NCI-H1417 treated with DMSO at 0.1 percent for 48 hours (cell line): ENCODE data around the gene PPAN.

Experiments used
- DNase-seq: peaks from one replicate; lab custom pipeline; 2025; lab: John Stamatoyannopoulos, UW

PPAN gene

GRCh38 chr19:10141479-10141878 is 35.3 kb downstream of the PPAN start:
- DNase-seq = no peak

GRCh38 chr19:10141973-10142372 is 35.8 kb downstream of the PPAN start:
- no peak for DNase-seq

- no peak for DNase-seq
Measured at GRCh38 chr19:10142701-10143375, 36.7 kb downstream of the PPAN start.

- DNase-seq = no peak
Measured at GRCh38 chr19:10143681-10144080, 37.5 kb downstream of the PPAN start.

GRCh38 chr19:10144361-10144760 is 38.2 kb downstream of the PPAN start:
- no peak for DNase-seq

- DNase-seq = no peak
Measured at GRCh38 chr19:10145031-10145430, 38.9 kb downstream of the PPAN start.

- DNase-seq = no peak
Measured at GRCh38 chr19:10146142-10146541, 40.0 kb downstream of the PPAN start.

GRCh38 chr19:10149427-10149826 is 43.3 kb downstream of the PPAN start:
- DNase-seq = no peak

GRCh38 chr19:10151521-10151920 is 45.4 kb downstream of the PPAN start:
- no peak for DNase-seq

GRCh38 chr19:10152100-10152499 is 45.9 kb downstream of the PPAN start:
- no peak for DNase-seq

- no peak for DNase-seq
Measured at GRCh38 chr19:10155839-10156238, 49.7 kb downstream of the PPAN start.

GRCh38 chr19:10158071-10158470 is 51.9 kb downstream of the PPAN start:
- no peak for DNase-seq

GRCh38 chr19:10158485-10158884 is 52.3 kb downstream of the PPAN start:
- no peak for DNase-seq

- DNase-seq = no peak
Measured at GRCh38 chr19:10159610-10160009, 53.4 kb downstream of the PPAN start.
